GM10248 (cell line): Measurements from ENCODE around the gene ACOT7.
"Not testable (repeated sequence)": the region's sequence is repeated elsewhere in the genome, so short reads cannot be mapped to it uniquely, and the experiment has no call there.

Source experiments
- CTCF ChIA-PET: fragments of 300-600 bp; sonication (Branson Sonifier 250); formaldehyde crosslinking; extraction: SDS; loops from one replicate; lab custom pipeline; 2021; ENCODE audit warnings: antibody characterized with exemption; lab: Yijun Ruan, JAX
- POLR2A ChIA-PET: fragments of 350-650 bp; sonication (Branson Sonifier 250); formaldehyde crosslinking; extraction: SDS; loops from one replicate; lab custom pipeline; 2020; ENCODE audit warnings: antibody characterized with exemption; lab: Yijun Ruan, JAX
- DNase-seq: peaks from one replicate; pipeline ENCODE4 v3.0.0; 2012; ENCODE audit errors: extremely low spot score
- CTCF ChIP-seq: IDR thresholded peaks from 2 replicates; pipeline ENCODE4 v1.5.1; 2012; ENCODE audit warnings: mild to moderate bottlenecking, low read depth; ENCODE audit errors: extremely low read depth, missing control alignments, control extremely low read depth

The ACOT7 gene

GRCh38 chr1:6373961-6374720 lies 19.4 kb downstream of the ACOT7 start:
- no peak for DNase-seq
- TF ChIP-seq CTCF = no peak
- CTCF ChIA-PET = interaction anchor here (2.9 to 4.0 kb wide), 2 partner anchors 9 to 11 kb away, joined by 6 to 17 read pairs; no protein-coding TSS in a partner anchor
- POLR2A ChIA-PET = no interaction called here

- DNase-seq = not testable (repeated sequence)
- ChIA-PET POLR2A (interaction anchor here (0.7 kb wide), 1 partner anchor 13 kb away, joined by 6 read pairs; no protein-coding TSS in a partner anchor), CTCF (interaction anchor here (1.1 to 4.0 kb wide), 6 partner anchors 9 to 127 kb away, joined by 3 to 17 read pairs (median 5); no protein-coding TSS in a partner anchor)
These were observed 21.3 kb downstream of the ACOT7 start for GRCh38 chr1:6372236-6372635.

GRCh38 chr1:6370006-6370405 lies 23.6 kb downstream of the ACOT7 start:
- ChIA-PET POLR2A (no interaction called here), CTCF (interaction anchor here (0.7 to 2.4 kb wide), 3 partner anchors 12 to 69 kb away, joined by 3 to 8 read pairs (median 3); no protein-coding TSS in a partner anchor)
- no peak for TF ChIP-seq CTCF
- DNase-seq = no peak

GRCh38 chr1:6367381-6368012 lies 26.1 kb downstream of the ACOT7 start:
- TF ChIP-seq CTCF = no peak
- POLR2A ChIA-PET = no interaction called here
- DNase-seq = no peak
- CTCF ChIA-PET = interaction anchor here (0.9 to 2.0 kb wide), 7 partner anchors 10 to 55 kb away, joined by 3 to 11 read pairs (median 3); no protein-coding TSS in a partner anchor

- ChIA-PET POLR2A (no interaction called here), CTCF (interaction anchor here (1.6 to 5.2 kb wide), 3 partner anchors 17 to 74 kb away, joined by 4 to 33 read pairs (median 17); no protein-coding TSS in a partner anchor)
- no peak for TF ChIP-seq CTCF
- DNase-seq = no peak
These were observed 28.5 kb downstream of the ACOT7 start for GRCh38 chr1:6365047-6365446.

GRCh38 chr1:6363085-6363884 lies 30.3 kb downstream of the ACOT7 start:
- peak; percentile 39 for TF ChIP-seq CTCF
- DNase-seq, POLR2A ChIA-PET: not testable (repeated sequence)
- CTCF ChIA-PET = interaction anchor here (0.9 to 9.3 kb wide), 26 partner anchors 8 to 328 kb away, joined by 3 to 127 read pairs (median 6); partner anchors contain the start of genes ACOT7 and HES2
